HL-60 (cell line): ENCODE measurements around the gene CLOCK.

Source experiments
- CTCF ChIP-seq: IDR thresholded peaks from one replicate; pipeline ENCODE4 v1.5.1; 2011; ENCODE audit warnings: low read length, control low read depth, inconsistent platforms; ENCODE audit not compliant: insufficient read depth
- REST ChIP-seq: IDR thresholded peaks from 2 replicates; pipeline ENCODE4 v1.6.1; 2012; ENCODE audit warnings: low read depth; ENCODE audit not compliant: insufficient replicate concordance

GRCh38 chr4:55500072-55500471 is 46.6 kb downstream of the CLOCK start:
- no peak for TF ChIP-seq CTCF
- no peak for TF ChIP-seq REST
